G401.6 (cell line): ENCODE data around the gene AOAH.

Experiments used
- FAIRE-seq: peaks from 2 replicates; lab custom pipeline; 2012; peaks lifted over from hg19 to GRCh38; lab: Jason Lieb, UNC

Gene AOAH

DNA sequence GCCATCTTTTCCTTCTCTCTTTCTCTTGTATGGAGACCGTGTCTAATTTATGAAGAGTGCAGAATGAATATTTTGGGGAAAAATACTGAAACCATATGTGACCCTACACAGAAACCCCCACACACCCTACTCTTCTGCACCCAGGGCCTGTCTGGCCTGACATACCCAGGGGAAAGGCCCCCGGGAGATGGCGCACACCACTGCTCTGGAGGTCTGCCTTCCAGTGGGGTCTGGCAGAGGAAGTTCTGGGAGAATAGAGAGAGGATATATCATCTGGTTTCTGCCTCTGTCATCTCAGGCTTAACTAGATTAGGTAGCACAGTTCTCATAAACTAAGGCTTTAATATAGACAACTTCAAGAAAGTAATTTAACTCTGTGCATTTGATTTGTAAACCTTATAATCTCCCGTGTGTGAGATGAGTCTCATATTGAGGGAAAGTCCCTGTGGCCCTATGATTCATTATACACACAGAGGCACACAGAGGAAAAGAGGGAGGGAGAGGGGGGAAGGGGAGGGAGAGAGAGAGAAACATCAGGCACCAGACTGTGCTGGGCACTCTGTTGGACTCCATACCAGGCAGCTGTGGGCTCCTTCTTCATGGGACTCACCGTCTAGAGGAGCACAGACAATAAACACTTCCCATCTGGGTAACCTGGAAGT is 123.3 kb downstream of the AOAH start:
- FAIRE-seq, result no peak

DNA sequence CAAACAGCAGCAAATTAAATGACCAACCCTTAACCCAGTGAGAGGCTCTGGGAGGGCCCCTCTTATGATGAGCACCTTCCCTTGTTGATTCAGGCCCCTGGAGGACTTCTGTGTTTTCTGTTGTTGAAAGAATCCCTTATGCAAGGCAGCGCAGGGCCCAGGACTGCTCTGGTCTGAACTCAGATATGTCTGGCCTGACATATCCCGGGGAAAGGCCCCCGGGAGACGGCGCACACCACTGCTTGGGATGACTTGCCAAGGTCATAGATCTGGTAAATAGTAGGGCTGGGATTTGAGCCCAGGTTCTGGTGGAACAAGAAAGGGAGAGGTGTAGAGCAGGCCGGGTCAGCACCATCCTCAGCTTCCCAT is 124.0 kb downstream of the AOAH start:
- no peak for FAIRE-seq

DNA sequence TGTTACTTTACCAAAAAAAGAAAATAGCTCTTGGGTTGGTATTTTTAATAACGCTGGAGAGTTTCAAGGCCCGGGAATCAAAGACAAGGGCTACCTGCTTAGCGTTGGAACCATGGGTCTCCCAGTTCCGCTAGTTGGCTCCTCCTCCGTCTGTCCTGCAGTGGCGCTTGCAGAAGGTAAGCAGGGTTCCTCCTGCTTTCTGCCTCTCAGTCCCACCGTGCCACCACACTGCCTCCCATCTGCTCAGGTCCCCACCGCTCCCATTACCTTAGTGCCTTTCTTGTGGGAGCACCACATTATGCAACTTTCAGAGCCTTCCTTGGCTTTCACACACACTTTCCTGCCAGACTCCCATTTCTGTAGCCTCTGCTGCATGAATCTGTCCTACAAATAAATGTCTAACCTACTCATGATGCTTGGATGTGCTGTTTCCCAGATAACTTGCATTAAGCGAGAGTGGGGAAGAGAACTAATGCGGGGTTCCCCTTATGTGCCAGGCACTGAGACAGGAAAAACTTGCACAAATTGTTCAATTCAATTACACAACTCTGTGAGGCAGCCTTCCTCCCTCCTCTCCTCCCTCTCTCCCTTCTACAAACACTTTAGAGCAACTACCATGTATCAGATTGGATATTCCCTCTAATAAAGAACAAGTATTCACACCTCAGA is 124.5 kb downstream of the AOAH start:
- FAIRE-seq, result no peak

DNA sequence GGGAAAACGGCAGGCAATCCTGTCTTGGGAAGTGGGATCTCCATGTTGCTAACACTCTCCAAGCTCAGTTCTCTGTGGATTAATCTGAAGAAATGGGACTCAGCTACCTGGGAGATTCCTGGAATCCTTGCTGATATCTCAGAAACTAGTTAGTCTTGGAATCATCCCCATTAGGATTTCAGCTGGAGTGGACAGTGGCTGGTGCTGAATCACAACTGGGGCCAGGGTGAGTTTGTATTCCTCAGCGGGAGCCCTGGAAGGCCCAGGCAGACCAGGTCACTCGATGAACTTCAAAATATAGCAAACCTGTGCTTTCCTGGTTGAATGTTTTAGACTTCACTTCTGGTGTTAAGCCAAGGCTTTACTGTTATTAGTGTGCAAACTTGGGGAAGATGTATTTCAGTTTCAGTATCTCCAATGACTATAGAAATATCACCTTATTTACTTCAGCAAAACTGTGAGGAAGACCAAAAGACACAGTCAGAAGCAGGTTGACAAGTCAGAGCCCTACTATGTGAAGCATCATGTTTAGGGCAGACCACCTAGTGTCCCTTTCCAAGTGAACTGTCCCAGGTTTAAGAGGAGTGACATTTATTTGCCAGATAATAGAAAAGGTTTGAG is 126.1 kb downstream of the AOAH start:
- FAIRE-seq, result no peak

DNA sequence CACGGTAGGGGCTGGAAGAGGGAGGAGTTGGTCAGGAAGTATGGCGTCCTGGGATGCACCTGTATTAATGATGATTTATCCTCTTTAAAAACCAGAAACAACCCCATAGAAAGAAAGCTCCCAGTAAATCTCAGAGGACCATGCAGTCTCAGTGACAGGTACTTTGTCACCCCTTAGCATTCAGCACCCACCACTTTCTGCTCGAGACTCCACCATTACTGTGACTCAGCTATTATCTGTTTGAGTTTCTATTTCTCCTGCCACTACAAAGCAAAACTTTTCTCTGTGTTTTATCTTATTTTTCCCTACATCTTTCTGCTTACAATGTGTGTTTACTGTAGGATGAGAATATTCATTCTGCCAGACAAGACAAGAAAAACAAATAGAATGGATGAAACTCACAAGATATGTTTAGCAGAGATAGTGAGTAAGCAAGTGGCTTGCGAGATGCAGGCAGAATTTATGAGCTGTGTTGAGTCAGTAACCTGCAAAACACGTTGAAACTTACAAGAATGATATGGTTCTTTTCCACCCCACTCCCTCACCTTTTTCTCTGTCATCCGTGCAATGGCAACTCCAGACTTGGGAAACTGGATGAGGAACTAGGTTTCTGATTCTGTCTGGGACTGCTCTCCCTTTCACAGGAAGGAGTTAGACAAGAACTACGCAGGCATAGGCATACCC is 127.1 kb downstream of the AOAH start:
- no peak for FAIRE-seq

DNA sequence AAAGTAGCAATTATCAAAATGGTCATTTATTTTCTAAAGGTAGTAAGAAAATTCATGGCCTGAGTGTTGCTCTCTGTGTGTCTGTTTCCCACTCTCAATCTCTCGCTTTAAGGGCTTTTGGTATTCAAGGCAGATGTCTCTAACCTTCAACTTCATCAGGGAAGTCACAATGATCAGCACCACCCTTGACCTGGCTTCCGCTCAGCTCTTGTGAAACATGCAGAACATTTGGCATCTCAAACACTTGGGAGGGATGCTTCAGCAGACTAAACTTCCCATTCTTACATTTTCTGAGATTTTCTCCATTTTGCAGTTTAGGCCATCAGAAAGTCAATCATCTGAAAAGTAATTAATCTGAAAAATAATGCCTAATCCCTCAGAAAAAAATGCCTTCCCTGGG is 129.8 kb downstream of the AOAH start:
- no peak for FAIRE-seq

DNA sequence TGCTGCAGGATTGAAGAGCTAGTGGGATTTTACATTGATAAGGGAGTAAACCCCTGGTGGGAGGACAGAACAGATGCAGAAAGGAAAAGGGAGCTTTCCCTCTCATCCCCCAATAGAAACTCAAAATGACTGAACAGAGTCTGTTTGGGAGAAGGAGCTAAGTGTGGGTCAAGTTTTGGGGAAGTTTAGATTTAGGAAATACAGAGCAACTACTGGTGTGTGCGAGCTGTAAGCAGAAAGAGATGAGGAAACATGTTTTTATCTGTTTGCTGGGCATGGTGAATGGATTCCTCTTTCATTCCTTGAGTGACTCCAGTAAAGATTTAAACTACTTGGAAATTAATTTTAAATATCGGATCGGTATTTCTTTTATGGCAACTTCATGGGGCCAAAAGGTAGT is 132.7 kb downstream of the AOAH start:
- FAIRE-seq, result no peak

DNA sequence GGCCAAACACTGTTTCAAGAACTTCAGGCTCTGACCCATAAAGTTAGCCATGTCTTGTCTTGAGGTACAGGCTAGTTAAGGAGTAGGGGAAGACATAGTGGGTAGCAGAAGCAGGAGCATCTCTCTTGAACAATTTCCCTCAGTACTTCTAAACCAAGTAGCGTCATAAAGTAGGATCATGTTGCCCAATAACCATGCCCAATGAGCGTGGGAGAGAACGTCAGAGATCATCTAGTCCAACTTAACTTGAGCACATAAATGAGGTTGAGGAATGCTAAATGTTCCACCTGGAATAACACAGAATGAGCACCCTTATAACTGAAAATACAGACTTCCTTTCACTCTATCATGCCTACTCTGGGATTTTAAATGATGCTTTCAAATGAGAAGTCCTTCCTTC is 134.9 kb downstream of the AOAH start:
- FAIRE-seq, result no peak

DNA sequence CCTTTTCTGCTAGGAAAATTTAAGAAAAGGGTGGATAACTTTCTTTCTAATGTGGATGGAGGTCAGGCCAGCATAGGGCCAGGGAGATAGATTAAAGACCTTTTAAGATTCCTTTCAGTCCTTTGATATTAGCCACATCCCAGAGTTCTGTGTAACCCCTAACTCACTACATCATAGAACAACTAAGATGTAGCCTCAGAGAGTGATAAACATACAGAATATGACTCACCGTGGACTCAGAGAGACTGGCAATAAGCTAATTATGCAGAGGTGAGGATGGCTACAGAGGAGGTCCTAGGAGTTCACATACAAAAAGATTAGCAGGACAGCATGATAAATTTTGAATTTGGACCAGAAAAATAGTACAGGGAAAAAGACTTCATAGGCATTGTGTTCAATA is 141.0 kb downstream of the AOAH start:
- no peak for FAIRE-seq

DNA sequence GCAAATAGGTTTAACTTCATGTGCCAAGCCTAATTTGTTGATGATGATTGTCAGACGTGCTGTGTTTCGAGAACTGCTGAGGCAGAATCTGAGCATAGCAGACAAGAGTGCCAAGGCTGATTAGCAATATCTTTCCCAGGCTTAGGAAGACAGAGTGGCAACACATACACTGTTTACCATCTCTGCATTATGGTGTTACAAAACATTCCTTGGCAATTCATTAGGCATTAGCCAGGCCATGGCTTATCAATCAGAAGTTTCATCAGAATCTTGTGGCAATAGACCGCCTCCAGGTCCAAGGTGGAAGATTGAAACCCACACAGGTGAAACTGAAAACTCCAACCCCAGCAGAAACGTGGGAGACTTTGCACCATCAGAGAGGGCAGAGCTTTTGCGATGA is 148.5 kb downstream of the AOAH start:
- no peak for FAIRE-seq

DNA sequence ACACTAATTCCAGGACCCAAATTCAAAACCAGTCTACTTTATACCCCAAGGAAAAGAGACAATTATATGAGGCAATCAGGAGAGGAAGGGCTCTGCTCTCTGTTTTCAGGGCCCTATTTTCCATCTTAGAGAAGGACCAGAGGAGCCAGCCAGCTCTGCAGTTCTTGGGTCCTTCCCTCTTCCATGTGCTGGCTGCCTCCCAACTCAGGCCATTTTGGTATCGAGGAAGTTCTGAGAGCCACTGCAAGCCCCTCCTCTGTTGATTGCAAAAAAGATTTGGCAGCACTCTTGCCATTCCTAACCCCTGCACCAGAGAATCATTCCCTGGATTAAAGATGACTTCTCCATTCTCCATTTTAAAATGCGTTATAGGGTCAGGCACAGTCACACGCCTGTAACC is 151.2 kb downstream of the AOAH start:
- no peak for FAIRE-seq

DNA sequence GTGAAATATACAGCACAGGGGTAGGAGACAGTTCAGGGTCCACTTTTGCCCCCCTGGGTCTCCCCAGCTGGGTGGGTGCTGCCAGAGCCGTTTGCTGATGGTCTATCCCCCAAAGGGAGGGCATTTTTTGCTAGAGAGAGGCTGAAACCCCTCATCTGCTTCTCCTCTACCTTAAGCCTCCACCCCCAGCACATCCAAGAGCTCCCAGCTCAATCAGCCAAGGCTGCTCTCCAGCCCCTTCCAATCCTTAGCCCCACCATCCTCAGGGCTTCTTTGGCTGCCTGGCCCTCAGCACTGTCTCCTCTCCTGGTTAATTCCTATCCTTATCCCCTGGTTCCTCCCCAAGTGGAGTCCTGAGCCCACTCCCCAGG is 153.1 kb downstream of the AOAH start:
- FAIRE-seq, result no peak

DNA sequence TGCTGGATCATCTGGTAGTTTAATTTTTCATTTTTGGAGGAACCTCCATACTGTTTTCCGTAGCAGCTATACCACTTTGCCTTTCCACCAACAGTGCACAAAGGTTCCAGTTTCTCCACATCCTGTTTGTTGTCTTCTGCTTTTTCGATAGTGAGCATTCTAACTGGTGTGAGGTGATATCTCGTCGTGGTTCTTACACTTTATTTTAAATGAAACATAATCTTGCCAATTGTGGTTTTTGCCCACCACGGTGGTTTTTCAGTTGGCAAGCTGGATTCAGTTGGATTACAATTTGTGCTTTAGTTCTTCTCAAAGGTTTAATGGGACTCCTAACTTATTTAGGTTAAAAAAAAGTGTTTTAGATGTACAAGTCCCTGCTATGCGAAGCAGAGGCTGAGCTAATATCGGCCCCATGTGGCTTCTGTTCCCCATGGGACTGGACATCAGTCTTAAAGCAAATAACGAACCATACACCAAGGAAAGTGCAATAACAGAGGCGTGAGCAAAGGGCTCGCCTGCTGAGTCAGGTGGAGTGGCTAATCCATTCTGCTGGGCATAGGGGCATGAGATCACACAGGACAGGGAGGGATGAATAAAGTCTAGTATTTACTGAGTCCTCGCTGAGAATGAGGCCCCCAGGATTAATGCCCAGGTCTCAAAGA is 153.6 kb downstream of the AOAH start:
- FAIRE-seq, result no peak

DNA sequence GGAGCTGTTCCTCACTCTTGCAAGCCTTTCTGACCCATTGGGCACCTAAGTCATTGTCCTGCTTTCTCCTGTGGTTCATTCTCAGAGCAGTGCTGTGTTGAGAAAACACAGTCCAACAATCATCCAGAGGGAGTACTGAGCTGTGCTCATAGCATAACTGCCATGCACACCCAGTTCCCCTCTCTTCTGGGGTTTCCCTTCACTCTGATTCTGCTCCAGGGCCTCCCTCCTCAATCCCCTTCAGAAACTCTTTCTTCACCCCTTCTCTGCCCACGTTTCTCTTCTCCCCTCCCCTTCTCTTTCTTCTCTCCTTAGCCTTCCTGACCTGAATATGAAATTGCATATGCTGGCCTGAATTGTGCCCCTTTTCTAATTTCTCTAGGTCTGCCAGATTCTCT is 155.8 kb downstream of the AOAH start:
- FAIRE-seq, result no peak

DNA sequence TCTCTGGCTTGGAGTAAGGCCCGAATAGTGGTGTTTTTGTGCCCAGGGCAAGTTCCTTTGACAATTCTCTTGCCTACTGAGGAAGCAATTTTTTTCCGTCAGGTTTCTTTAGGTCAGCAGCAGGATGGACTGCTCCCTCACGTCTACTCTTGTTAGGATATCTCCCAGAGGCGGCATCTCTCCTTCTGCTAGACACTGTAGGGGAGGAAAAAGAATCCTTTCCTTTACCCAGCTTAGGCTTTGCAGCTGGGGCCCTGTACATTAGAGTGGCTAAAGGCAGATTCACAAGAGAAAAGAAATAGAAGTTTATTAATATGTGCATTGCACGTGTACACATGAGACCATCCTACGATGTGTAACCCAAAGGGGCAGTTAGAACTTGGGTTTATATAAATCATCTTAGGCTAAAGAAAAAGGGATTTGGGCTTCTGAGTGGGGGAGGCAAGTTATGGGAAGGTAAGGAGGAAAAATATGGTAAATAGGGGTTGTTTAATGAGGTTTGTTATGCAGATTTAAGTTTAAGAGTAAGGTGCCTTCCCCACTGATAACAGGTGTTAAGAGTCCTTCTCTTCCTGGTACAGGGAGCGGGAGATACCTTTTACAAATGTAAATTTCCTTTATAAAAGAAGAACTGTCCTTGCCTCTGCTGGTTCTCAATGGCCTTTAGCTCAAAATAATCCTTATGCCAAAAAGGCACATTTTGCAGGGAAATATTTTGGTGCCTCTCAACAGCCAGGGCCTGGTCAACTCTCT is 156.4 kb downstream of the AOAH start:
- no peak for FAIRE-seq

DNA sequence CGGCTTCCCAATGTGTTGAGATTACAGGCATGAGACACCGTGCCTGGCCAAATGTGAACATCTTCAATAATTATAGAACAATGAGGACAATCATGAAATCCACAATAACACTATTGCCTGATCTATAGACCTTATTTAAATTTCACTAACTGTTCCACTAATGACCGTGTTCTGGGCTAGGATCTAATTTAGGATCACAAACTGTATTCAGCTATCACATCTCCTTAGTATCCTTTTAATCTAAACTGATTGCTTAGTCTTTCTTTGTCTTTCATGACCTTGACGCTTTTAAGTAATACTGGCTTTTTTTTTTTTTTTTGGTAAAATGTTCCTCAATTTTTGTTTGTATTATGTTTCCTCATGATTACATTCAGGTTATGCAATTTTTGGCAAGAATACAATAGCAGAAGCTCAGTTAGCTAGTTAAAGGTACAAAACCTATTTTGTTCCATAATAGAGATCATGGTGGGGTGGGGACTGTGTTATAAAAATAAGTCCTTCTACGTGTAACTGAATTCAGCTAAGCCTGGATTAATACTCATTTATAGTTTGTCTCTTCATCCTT is 158.4 kb downstream of the AOAH start:
- no peak for FAIRE-seq

DNA sequence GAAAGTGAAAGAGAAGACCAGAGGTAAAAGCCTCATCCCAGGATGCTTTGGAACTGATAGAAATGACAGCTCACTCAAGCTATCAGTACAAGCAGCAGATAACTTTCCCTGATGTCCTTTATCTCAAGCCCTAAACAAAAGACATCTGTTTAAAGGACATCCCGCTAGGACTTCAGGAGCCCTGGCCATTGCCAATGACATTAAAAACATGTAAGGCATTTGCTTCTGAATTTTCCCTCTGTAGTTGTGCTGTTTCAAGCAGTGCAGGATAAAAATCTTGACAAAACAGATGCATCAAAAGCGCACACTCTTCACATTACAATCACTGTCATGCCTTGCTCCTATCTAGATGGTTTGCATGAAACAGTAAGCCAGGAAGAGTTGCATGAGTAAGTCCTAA is 159.8 kb downstream of the AOAH start:
- no peak for FAIRE-seq

DNA sequence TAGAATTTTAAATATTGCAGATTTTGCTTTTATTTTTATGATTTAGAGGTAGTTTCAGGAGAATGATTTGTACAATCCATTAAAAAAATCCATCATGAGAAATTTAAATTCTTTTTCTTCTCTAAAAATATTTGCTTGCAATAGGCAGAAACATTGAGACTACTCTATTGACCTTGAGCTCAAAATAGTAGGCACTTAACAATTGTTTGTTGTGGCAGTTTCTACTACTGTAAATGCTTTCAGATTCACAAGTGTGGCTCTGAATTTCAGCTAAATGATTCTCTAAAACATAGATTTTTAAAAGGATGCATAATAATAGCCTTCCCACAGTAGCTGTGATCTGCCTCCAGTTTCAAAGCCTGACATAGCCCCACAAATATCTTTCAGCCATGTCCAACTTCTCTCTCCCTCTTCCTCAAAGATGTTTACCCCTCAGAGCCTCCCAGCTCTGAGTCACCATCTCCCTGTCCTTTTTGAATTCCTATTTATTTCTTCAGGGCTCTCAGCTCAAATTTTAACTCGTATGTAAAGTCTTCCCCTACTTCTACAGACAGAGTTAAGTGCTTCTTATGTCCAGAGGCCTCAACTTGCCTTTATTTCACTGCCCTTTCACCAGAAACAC is 160.5 kb downstream of the AOAH start:
- no peak for FAIRE-seq

DNA sequence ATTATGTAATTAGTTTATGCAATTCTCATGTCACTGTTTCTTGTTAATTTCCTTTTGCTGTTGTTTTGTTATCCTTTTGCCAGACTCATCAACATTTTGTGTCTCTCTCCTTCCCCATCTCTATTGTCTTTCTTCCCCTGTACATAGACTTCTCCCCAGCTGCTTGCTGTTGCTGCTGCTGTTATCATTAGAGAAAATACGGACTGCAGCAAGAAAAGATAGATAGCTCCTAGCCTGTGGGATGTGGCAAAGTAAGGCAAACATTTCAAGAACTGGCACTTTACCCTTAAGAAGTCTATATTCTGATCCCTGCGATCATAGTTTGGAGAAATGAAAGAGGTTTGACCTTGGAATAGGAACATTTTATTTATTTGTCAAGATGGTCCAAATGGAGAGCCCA is 162.2 kb downstream of the AOAH start:
- FAIRE-seq, result no peak

DNA sequence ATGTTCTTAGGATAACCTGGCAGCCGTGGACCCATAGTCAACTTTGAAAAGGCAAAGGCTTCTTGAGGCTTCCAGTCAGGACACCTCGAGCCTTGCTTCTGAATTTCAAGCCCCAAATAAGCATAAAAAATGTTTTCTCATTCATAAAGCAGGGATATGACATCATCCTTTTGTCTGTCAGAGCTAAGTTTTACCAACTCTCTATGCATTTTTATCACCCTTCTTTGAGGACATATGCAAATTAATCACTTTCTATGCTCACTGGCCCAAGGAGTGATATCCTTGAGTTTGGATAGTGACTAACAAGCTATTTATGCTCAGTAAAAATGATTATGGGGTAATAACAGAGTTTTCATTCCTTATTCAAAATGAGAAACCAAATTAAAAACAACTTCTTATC is 175.3 kb downstream of the AOAH start:
- FAIRE-seq, result no peak

DNA sequence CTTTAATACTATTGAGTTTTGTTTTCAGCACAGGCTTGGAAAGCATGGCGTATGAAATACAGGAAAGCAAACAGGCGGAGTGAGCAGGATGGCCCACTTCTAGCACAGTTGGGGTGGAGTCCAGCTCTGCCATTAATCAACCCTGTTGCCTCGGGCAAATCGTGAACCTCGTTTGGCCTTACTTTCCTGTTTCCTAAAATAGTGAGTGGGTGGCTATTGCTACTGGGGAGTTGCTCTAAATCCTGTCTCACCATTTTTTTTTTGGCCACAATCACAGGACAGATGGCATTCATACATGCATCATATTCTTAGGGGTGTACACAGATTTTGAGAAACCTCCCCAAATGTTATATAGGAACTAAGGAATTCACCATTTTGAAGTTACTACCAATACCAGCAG is 176.9 kb downstream of the AOAH start:
- FAIRE-seq, result no peak
